SK-N-SH treated with all-trans-retinoic acid at 6 μM for 48 hours (cell line): ENCODE data around the gene LAMTOR4.

Experiments
- CSRNP3 ChIP-seq: fragments of 250-450 bp; sonication (Bioruptor Pico); IDR thresholded peaks from 2 replicates; pipeline ENCODE4 v1.5.1; 2021; ENCODE audit warnings: mild to moderate bottlenecking, moderate library complexity
- ISL1 ChIP-seq: fragments of 250-450 bp; sonication (Bioruptor Pico); IDR thresholded peaks from 2 replicates; pipeline ENCODE4 v2.1.2; 2022; ENCODE audit warnings: mild to moderate bottlenecking, moderate library complexity
- RARB ChIP-seq: fragments of 250-450 bp; sonication (Bioruptor Pico); IDR thresholded peaks from 2 replicates; pipeline ENCODE4 v1.8.0; 2021; ENCODE audit warnings: mild to moderate bottlenecking, moderate library complexity
- SNAI2 ChIP-seq: fragments of 250-450 bp; sonication (Bioruptor Pico); IDR thresholded peaks from 2 replicates; pipeline ENCODE4 v1.5.0; 2020; ENCODE audit warnings: mild to moderate bottlenecking, moderate library complexity
- TCF4 ChIP-seq: fragments of 250-450 bp; sonication (Bioruptor Pico); IDR thresholded peaks from 2 replicates; pipeline ENCODE4 v1.8.0; 2021; ENCODE audit warnings: mild to moderate bottlenecking, moderate library complexity, borderline replicate concordance
- ZFP3 ChIP-seq: fragments of 250-450 bp; sonication (Bioruptor Pico); IDR thresholded peaks from 2 replicates; pipeline ENCODE4 v1.5.0; 2020; ENCODE audit warnings: mild to moderate bottlenecking, moderate library complexity
- ZFP30 ChIP-seq: fragments of 450-650 bp; formaldehyde crosslinking; IDR thresholded peaks from 2 replicates; pipeline ENCODE4 v1.5.0; 2022; ENCODE audit warnings: mild to moderate bottlenecking, moderate library complexity
- TF ChIP-seq, protein P1 (sequence below): fragments of 250-450 bp; sonication (Bioruptor Pico); IDR thresholded peaks from 2 replicates; pipeline ENCODE4 v1.5.1; 2020; ENCODE audit warnings: low read depth, mild to moderate bottlenecking, moderate library complexity

- TF ChIP-seq ZFP3 (CRISPR knock-in tag) (no peak), TCF4 (CRISPR knock-in tag) (no peak), ISL1 (CRISPR knock-in tag) (no peak), CSRNP3 (CRISPR knock-in tag) (no peak), RARB (CRISPR knock-in tag) (no peak), ZFP30 (CRISPR knock-in tag) (no peak), SNAI2 (CRISPR knock-in tag) (no peak)
- TF ChIP-seq, protein P1, sequence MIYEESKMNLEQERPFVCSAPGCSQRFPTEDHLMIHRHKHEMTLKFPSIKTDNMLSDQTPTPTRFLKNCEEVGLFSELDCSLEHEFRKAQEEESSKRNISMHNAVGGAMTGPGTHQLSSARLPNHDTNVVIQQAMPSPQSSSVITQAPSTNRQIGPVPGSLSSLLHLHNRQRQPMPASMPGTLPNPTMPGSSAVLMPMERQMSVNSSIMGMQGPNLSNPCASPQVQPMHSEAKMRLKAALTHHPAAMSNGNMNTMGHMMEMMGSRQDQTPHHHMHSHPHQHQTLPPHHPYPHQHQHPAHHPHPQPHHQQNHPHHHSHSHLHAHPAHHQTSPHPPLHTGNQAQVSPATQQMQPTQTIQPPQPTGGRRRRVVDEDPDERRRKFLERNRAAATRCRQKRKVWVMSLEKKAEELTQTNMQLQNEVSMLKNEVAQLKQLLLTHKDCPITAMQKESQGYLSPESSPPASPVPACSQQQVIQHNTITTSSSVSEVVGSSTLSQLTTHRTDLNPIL (CRISPR knock-in tag), result no peak
Measured at GRCh38 chr7:100160067-100160466, 11.3 kb downstream of the LAMTOR4 start.
